GM23248 (cell line): ENCODE data around the gene ARHGAP23. TPM values are rescaled to one million over a fixed set of nuclear protein-coding genes. Genes with fewer than 3 reads are reported as not detected.
A peak's percentile ranks its signal among the peaks of the same experiment; 100 is the strongest.

Experiments used
- DNase-seq: peaks from one replicate; pipeline ENCODE4 v3.0.0-alpha.2; 2015
- H2AFZ ChIP-seq: fragments of 200-600 bp; sonication (generic); 2 replicates; pipeline ENCODE4 v1.6.1; 2016; ENCODE audit warnings: antibody characterized with exemption
- H3F3A ChIP-seq: fragments of 200-600 bp; sonication (generic); 2 replicates; pipeline ENCODE4 v1.6.1; 2016; ENCODE audit warnings: mild to moderate bottlenecking, antibody characterized with exemption, mixed run types; ENCODE audit not compliant: insufficient read depth
- H3K27ac ChIP-seq: fragments of 200-600 bp; sonication (generic); 2 replicates; pipeline ENCODE4 v1.5.1; 2016; ENCODE audit warnings: mild to moderate bottlenecking
- H3K27me3 ChIP-seq: fragments of 200-600 bp; sonication (generic); replicated peaks from 2 replicates; pipeline ENCODE4 v1.6.1; 2016; ENCODE audit warnings: mild to moderate bottlenecking; ENCODE audit not compliant: insufficient read depth
- H3K36me3 ChIP-seq: fragments of 200-600 bp; sonication (generic); 2 replicates; pipeline ENCODE4 v1.6.1; 2016; ENCODE audit warnings: low read depth, mild to moderate bottlenecking
- H3K4me1 ChIP-seq: fragments of 200-600 bp; sonication (generic); 2 replicates; pipeline ENCODE4 v1.6.1; 2016; ENCODE audit warnings: mild to moderate bottlenecking; ENCODE audit not compliant: insufficient read depth
- H3K4me2 ChIP-seq: fragments of 200-600 bp; sonication (generic); one replicate; pipeline ENCODE4 v1.6.1; 2016; ENCODE audit warnings: mild to moderate bottlenecking; ENCODE audit not compliant: unreplicated experiment
- H3K4me3 ChIP-seq: fragments of 200-600 bp; sonication (generic); 2 replicates; pipeline ENCODE4 v1.5.1; 2016; ENCODE audit warnings: mild to moderate bottlenecking
- H3K79me2 ChIP-seq: fragments of 200-600 bp; sonication (generic); 2 replicates; pipeline ENCODE4 v1.6.1; 2016; ENCODE audit warnings: mild to moderate bottlenecking; ENCODE audit not compliant: insufficient read depth
- H3K9ac ChIP-seq: fragments of 200-600 bp; sonication (generic); 2 replicates; pipeline ENCODE4 v1.6.1; 2016; ENCODE audit warnings: mild to moderate bottlenecking
- H3K9me2 ChIP-seq: fragments of 200-600 bp; sonication (generic); 2 replicates; pipeline ENCODE4 v1.6.1; 2016; ENCODE audit warnings: mixed run types, mild to moderate bottlenecking, moderate library complexity; ENCODE audit not compliant: insufficient read depth
- H3K9me3 ChIP-seq: fragments of 200-600 bp; sonication (generic); one replicate; pipeline ENCODE4 v1.6.1; 2017; ENCODE audit warnings: low read depth
- H4K20me1 ChIP-seq: fragments of 200-600 bp; sonication (generic); 2 replicates; pipeline ENCODE4 v1.6.0; 2016; ENCODE audit not compliant: insufficient read depth
- EZH2 ChIP-seq: fragments of 200-600 bp; sonication (generic); IDR thresholded peaks from 2 replicates; pipeline ENCODE4 v1.6.1; 2018; ENCODE audit warnings: antibody characterized with exemption, mild to moderate bottlenecking; ENCODE audit not compliant: insufficient read depth, poor library complexity, severe bottlenecking
- EZH2phosphoT487 ChIP-seq: fragments of 200-600 bp; sonication (generic); IDR thresholded peaks from 2 replicates; pipeline ENCODE4 v1.6.1; 2018; ENCODE audit warnings: antibody characterized with exemption, moderate library complexity, mild to moderate bottlenecking, low read depth; ENCODE audit not compliant: insufficient read depth
- WGBS, 2 experiments: methylation state at CpG; one replicate each; pipeline ENCODE4 v1.1.6; 2015 to 2017; ENCODE audit warnings: low lambda C conversion rate in 2 of 2, low coverage in 1 of 2; ENCODE audit errors: missing lambda C conversion rate in 2 of 2; 5-methylcytosine and 5-hydroxymethylcytosine counted together
- in situ Hi-C: fragments of 300-500 bp; cut with MboI; formaldehyde crosslinking; loops from 2 replicates; pipeline ENCODE4 v1.15.0; 2020
- polyA plus RNA-seq: library from polyadenylated mRNA; unstranded; fragments of >200 nt; fragmentation: Nextera tagmentation; extraction: Ambion mirVana; gene quantifications from 2 replicates; pipeline ENCODE4 v1.2.1, GENCODE V29; 2016
- total RNA-seq: library from RNA; depleted of rRNA; stranded (reverse); fragments of >200 nt; shearing (Covaris generic); gene quantifications from 2 replicates; pipeline ENCODE4 v1.2.3, GENCODE V29; 2014

The ARHGAP23 gene
- total and polyA plus RNA-seq, 2 experiments from 2014 or later, result 6.6 to 69.4 TPM

DNA sequence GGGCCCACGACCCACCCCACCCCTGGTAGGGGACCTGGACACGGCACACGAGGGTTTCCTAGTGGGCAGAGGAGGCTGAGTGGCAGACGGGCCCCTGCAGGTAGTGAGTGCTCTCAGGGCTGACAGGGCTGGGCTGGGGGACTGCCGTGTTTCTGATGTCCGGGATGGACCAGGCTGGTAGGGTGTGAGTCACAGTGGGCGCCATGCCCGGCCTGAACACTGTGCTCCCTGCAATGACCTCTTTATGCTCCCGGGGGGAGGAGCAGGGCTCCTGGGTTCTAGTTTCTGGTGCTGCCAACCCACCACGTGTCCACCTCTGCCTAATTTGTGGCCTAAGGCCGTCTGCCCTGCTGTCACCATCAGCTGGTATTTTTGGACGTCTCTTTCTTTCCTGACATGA lies 26.3 kb downstream of the ARHGAP23 start:
- peaks cover 26% of the 10 kb centered on the region for H3F3A ChIP-seq
- no peak overlapping the region for H2AFZ ChIP-seq
- peaks cover 55% of the 10 kb centered on the region for H3K4me1 ChIP-seq
- H3K9me3 ChIP-seq, result no peaks in the 10 kb centered on the region
- in situ Hi-C loops, result no loop called here
- no peak for TF ChIP-seq EZH2
- no peak for TF ChIP-seq EZH2phosphoT487
- no peaks in the 10 kb centered on the region for H3K9me2 ChIP-seq
- peak overlapping the region; percentile 80 for H3K9ac ChIP-seq
- H3K36me3 ChIP-seq, result no peaks in the 10 kb centered on the region
- WGBS, 2 experiments, result 0 to 2% methylated on average over 9 to 11 of the region's 12 CpGs
- H3K27ac ChIP-seq, result peak overlapping the region; percentile 67
- H3K79me2 ChIP-seq, result peaks cover 86% of the 10 kb centered on the region
- DNase-seq, result peak; percentile 90
- peaks cover 14% of the 10 kb centered on the region; the same call in 1 of the 2 replicates for H4K20me1 ChIP-seq
- no peaks in the 10 kb centered on the region for H3K27me3 ChIP-seq
- H3K4me3 ChIP-seq, result peak overlapping the region; percentile 91
- peak overlapping the region; percentile 94 for H3K4me2 ChIP-seq

DNA sequence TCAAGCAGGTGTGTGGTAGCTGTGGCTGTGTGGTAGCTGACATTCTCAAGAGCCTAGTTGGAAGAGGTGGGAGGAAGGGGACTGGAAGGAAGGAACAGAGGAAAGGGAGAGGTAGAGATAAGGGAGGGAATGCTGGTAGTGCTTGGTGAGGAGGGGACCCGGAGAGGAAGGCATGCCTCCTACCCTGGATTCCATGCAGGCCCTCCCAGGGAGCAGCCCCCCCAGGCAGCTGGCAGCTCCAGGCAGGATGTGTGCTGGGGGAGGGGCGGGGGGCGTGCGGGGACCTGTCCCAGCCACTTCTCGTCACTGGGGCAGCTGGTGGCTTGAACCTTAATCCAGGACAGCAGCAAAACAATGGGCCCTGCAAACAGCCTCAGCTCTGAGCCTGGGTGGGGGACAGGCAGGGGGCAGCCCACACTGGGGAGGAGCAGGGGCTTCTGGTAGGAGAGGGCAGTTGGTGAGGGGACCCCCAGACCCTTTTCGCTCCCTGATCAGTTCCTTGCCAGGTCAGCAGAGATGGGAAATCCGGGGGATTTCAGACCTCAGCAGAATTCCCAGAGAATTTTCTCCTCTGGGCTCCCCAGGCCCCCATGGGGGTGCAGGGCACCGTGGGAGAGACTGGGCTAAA lies 27.1 kb downstream of the ARHGAP23 start:
- Histone ChIP-seq H4K20me1 (peaks cover 14% of the 10 kb centered on the region; the same call in 1 of the 2 replicates), H3K36me3 (no peaks in the 10 kb centered on the region)
- in situ Hi-C loops, result no loop called here

DNA sequence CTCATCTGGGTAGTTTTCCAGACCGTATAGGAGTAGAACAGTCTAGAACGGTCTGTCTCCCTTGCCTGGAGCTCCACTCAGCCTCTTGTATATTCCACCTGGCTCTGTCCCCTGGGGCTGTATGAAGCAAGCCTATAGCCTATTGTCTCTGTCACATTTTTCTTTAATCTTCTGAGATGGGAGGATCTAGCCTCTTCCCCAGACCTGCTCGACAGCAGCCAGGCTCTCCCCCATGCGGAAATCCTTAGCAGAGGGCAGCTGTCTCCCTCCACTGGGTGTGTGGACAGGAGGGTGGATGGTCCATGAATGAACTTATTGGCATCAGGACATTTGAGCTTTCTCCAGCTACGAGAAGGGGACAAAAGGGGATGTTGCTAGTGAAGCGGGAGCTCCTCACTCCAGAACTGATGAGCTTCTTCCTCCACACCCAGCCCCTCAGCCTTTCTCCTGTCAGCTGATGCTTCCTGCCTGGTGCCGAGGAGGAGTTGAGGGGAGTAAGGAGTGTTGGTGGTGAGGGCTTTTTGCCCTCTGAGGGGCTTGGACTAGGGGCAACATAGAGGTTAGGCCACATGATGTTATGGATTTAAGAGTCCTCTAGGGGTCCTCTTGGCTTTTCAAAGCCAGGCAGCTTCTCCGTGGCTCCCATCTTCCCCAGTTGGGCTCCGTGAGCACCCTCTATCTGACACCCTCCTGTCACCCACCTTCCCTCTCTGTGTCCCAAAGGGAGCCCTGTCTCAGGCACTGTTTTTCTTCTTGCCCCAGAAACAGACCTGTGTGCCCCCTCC lies 28.0 kb downstream of the ARHGAP23 start:
- Histone ChIP-seq H4K20me1 (peaks cover 14% of the 10 kb centered on the region; the same call in 1 of the 2 replicates), H3K4me2 (peak overlapping the region; percentile 20), H2AFZ (no peak overlapping the region), H3K27ac (no peak overlapping the region), H3K4me1 (peaks cover 39% of the 10 kb centered on the region), H3K27me3 (no peaks in the 10 kb centered on the region), H3K4me3 (peak overlapping the region; percentile 91; the same call in 1 of the 2 replicates), H3K79me2 (peaks cover 80% of the 10 kb centered on the region), H3K9ac (peak overlapping the region; percentile 80; the same call in 1 of the 2 replicates), H3K36me3 (no peaks in the 10 kb centered on the region), H3F3A (peaks cover 16% of the 10 kb centered on the region), H3K9me3 (no peaks in the 10 kb centered on the region), H3K9me2 (no peaks in the 10 kb centered on the region)
- WGBS, 2 experiments, result 84 to 91% methylated on average over 9 of the region's 9 CpGs
- in situ Hi-C loops, result no loop called here
- TF ChIP-seq EZH2phosphoT487, result no peak
- no peak for TF ChIP-seq EZH2
- DNase-seq, result no peak

More for the DNA sequence above, 27.1 kb downstream of the ARHGAP23 start:
- TF ChIP-seq EZH2phosphoT487 (no peak), EZH2 (no peak)
- Histone ChIP-seq H3K9ac (peak overlapping the region; percentile 80), H3K4me3 (peak overlapping the region; percentile 91), H3K9me2 (no peaks in the 10 kb centered on the region), H3K9me3 (no peaks in the 10 kb centered on the region), H3K27ac (peak overlapping the region; percentile 67; the same call in 1 of the 2 replicates), H3K4me2 (peak overlapping the region; percentile 94), H3K4me1 (peaks cover 47% of the 10 kb centered on the region), H3F3A (peaks cover 25% of the 10 kb centered on the region), H3K27me3 (no peaks in the 10 kb centered on the region), H3K79me2 (peaks cover 86% of the 10 kb centered on the region), H2AFZ (no peak overlapping the region)
- WGBS, 2 experiments, result 65 to 72% methylated on average over 5 to 7 of the region's 8 CpGs
- no peak for DNase-seq

DNA sequence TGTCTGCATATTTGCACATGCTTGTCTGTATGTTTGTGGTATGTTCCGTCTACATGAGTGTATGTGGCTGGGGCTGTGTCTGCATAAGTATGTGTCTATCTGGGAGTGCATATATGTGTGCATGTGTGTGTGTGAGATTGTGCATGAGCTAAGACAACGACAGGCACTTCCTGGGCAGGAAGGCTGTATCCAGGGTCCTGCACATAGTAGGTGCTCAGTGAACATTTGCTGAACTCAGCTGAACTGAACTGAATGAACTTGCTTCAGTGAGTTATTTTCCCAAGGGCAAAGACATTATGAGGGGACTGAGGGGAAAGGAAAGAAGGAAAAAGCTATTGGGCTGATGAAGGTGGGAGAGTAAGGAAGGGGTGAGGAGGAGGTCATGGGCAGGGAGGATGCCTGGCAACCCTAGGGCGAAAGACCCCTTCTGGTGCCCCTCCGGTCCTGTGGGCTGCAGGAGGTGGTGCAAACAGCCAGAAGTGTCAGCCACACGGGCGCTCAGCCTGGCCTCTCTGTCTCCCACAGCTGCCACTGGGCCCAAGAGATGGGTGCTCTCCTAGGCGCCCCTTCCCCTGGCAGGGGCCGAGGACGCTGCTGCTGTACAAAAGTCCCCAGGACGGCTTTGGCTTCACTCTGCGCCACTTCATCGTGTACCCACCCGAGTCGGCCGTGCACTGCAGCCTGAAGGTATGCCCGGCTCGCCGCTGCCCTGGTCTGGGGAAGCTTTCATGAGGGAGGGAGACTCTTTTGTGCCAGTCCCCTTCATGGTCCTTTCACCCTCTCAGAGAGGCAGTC lies 29.5 kb downstream of the ARHGAP23 start:
- H4K20me1 ChIP-seq, result peaks cover 14% of the 10 kb centered on the region; the same call in 1 of the 2 replicates
- in situ Hi-C loops, result no loop called here

More for the DNA sequence above, 29.5 kb downstream of the ARHGAP23 start:
- TF ChIP-seq EZH2phosphoT487 (no peak), EZH2 (no peak)
- H3K4me3 ChIP-seq, result no peak overlapping the region
- H3K4me1 ChIP-seq, result peaks cover 23% of the 10 kb centered on the region
- H3K27ac ChIP-seq, result no peak overlapping the region
- no peak overlapping the region for H2AFZ ChIP-seq
- peaks cover 3% of the 10 kb centered on the region; the same call in 1 of the 2 replicates for H3K36me3 ChIP-seq
- 90% methylated on average over 17 to 18 of the region's 18 CpGs for WGBS, 2 experiments
- H3K9me3 ChIP-seq, result no peaks in the 10 kb centered on the region
- H3K9ac ChIP-seq, result no peak overlapping the region
- H3K9me2 ChIP-seq, result no peaks in the 10 kb centered on the region
- H3F3A ChIP-seq, result peaks cover 9% of the 10 kb centered on the region; the same call in 1 of the 2 replicates
- peaks cover 73% of the 10 kb centered on the region for H3K79me2 ChIP-seq
- DNase-seq, result no peak
- H3K4me2 ChIP-seq, result no peak overlapping the region
- no peaks in the 10 kb centered on the region for H3K27me3 ChIP-seq
